SK-N-SH treated with all-trans-retinoic acid at 6 μM for 48 hours (cell line): ENCODE measurements around the gene MINDY2.

ENCODE experiments used
- ATAC-seq: fragments of 200-7000 bp; cut with Tn5 transposase; 3 replicates; pipeline ENCODE4 v1.9.1; 2020; ENCODE audit warnings: mild to moderate bottlenecking, moderate library complexity
- ARNTL ChIP-seq: fragments of 450-650 bp; formaldehyde crosslinking; IDR thresholded peaks from 2 replicates; pipeline ENCODE4 v1.5.0; 2020; ENCODE audit warnings: low read depth, mild to moderate bottlenecking, moderate library complexity, borderline replicate concordance
- BACH2 ChIP-seq: fragments of 250-450 bp; sonication (Bioruptor Pico); IDR thresholded peaks from 2 replicates; pipeline ENCODE4 v1.9.0; 2021; ENCODE audit warnings: mild to moderate bottlenecking, borderline replicate concordance
- CREB5 ChIP-seq: fragments of 250-450 bp; sonication (Bioruptor Pico); IDR thresholded peaks from 2 replicates; pipeline ENCODE4 v1.5.1; 2020; ENCODE audit warnings: low read depth, mild to moderate bottlenecking, moderate library complexity
- CSDC2 ChIP-seq: fragments of 250-450 bp; sonication (Bioruptor Pico); IDR thresholded peaks from 2 replicates; pipeline ENCODE4 v1.5.0; 2020; ENCODE audit warnings: mild to moderate bottlenecking, moderate library complexity
- CSRNP3 ChIP-seq: fragments of 250-450 bp; sonication (Bioruptor Pico); IDR thresholded peaks from 2 replicates; pipeline ENCODE4 v1.5.1; 2021; ENCODE audit warnings: mild to moderate bottlenecking, moderate library complexity
- ESRRG ChIP-seq: fragments of 250-450 bp; sonication (Bioruptor Pico); IDR thresholded peaks from 2 replicates; pipeline ENCODE4 v1.6.1; 2021; ENCODE audit warnings: mild to moderate bottlenecking
- GLIS3 ChIP-seq: fragments of 250-450 bp; sonication (Bioruptor Pico); IDR thresholded peaks from 2 replicates; pipeline ENCODE4 v1.5.0; 2020; ENCODE audit warnings: mild to moderate bottlenecking, moderate library complexity
- ISL1 ChIP-seq: fragments of 250-450 bp; sonication (Bioruptor Pico); IDR thresholded peaks from 2 replicates; pipeline ENCODE4 v2.1.2; 2022; ENCODE audit warnings: mild to moderate bottlenecking, moderate library complexity
- OSR1 ChIP-seq: fragments of 250-450 bp; sonication (Bioruptor Pico); IDR thresholded peaks from 2 replicates; pipeline ENCODE4 v1.8.0; 2022; ENCODE audit warnings: moderate library complexity, mild to moderate bottlenecking, inconsistent platforms
- PATZ1 ChIP-seq: fragments of 250-450 bp; sonication (Bioruptor Pico); IDR thresholded peaks from 2 replicates; pipeline ENCODE4 v1.8.0; 2020; ENCODE audit warnings: mild to moderate bottlenecking, moderate library complexity, borderline replicate concordance
- PPARA ChIP-seq: fragments of 250-450 bp; sonication (Bioruptor Pico); IDR thresholded peaks from 2 replicates; pipeline ENCODE4 v1.5.0; 2020; ENCODE audit warnings: mild to moderate bottlenecking, borderline replicate concordance
- RARB ChIP-seq: fragments of 250-450 bp; sonication (Bioruptor Pico); IDR thresholded peaks from 2 replicates; pipeline ENCODE4 v1.8.0; 2021; ENCODE audit warnings: mild to moderate bottlenecking, moderate library complexity
- TOX ChIP-seq: fragments of 250-450 bp; sonication (Bioruptor Pico); IDR thresholded peaks from 2 replicates; pipeline ENCODE4 v1.8.0; 2021; ENCODE audit warnings: mild to moderate bottlenecking, moderate library complexity, borderline replicate concordance
- TSHZ2 ChIP-seq: fragments of 250-450 bp; sonication (Bioruptor Pico); IDR thresholded peaks from 2 replicates; pipeline ENCODE4 v1.5.0; 2020; ENCODE audit warnings: mild to moderate bottlenecking, moderate library complexity
- ZC3H10 ChIP-seq: fragments of 250-450 bp; sonication (Bioruptor Pico); IDR thresholded peaks from 2 replicates; pipeline ENCODE4 v1.5.1; 2021; ENCODE audit warnings: mild to moderate bottlenecking, moderate library complexity
- ZFP3 ChIP-seq: fragments of 250-450 bp; sonication (Bioruptor Pico); IDR thresholded peaks from 2 replicates; pipeline ENCODE4 v1.5.0; 2020; ENCODE audit warnings: mild to moderate bottlenecking, moderate library complexity
- ZNF565 ChIP-seq: fragments of 450-650 bp; formaldehyde crosslinking; conservative IDR thresholded peaks from 2 replicates; pipeline ENCODE4 v1.5.0; 2020; ENCODE audit warnings: low read depth, mild to moderate bottlenecking, moderate library complexity
- ZNF70 ChIP-seq: fragments of 450-650 bp; formaldehyde crosslinking; IDR thresholded peaks from 2 replicates; pipeline ENCODE4 v1.5.0; 2020; ENCODE audit warnings: mild to moderate bottlenecking, moderate library complexity
- ZNF8 ChIP-seq: fragments of 450-650 bp; formaldehyde crosslinking; IDR thresholded peaks from 2 replicates; pipeline ENCODE4 v1.5.0; 2020; ENCODE audit warnings: mild to moderate bottlenecking, moderate library complexity
- TF ChIP-seq, protein P1 (sequence below): fragments of 250-450 bp; sonication (Bioruptor Pico); IDR thresholded peaks from 2 replicates; pipeline ENCODE4 v1.8.0; 2021; ENCODE audit warnings: low read depth, mild to moderate bottlenecking, moderate library complexity, borderline replicate concordance

The MINDY2 gene

GRCh38 chr15:58731756-58732535, 39.2 kb upstream of the MINDY2 start:
- TF ChIP-seq ESRRG (CRISPR knock-in tag) (no peak), TOX (no peak), ZNF70 (no peak), CSDC2 (CRISPR knock-in tag) (no peak), ZNF8 (no peak), RARB (no peak), TSHZ2 (no peak), BACH2 (CRISPR knock-in tag) (no peak), ARNTL (no peak), ISL1 (no peak), ZNF565 (CRISPR knock-in tag) (no peak), ZC3H10 (CRISPR knock-in tag) (no peak), PATZ1 (CRISPR knock-in tag) (no peak), PPARA (CRISPR knock-in tag) (no peak), CSRNP3 (CRISPR knock-in tag) (no peak), OSR1 (CRISPR knock-in tag) (no peak)
- ATAC-seq: peak; percentile 92

GRCh38 chr15:58732625-58733363, 38.3 kb upstream of the MINDY2 start:
- ATAC-seq: no peak
- no peak for TF ChIP-seq ISL1
- TF ChIP-seq CSDC2 (CRISPR knock-in tag): no peak
- TF ChIP-seq, protein P1, sequence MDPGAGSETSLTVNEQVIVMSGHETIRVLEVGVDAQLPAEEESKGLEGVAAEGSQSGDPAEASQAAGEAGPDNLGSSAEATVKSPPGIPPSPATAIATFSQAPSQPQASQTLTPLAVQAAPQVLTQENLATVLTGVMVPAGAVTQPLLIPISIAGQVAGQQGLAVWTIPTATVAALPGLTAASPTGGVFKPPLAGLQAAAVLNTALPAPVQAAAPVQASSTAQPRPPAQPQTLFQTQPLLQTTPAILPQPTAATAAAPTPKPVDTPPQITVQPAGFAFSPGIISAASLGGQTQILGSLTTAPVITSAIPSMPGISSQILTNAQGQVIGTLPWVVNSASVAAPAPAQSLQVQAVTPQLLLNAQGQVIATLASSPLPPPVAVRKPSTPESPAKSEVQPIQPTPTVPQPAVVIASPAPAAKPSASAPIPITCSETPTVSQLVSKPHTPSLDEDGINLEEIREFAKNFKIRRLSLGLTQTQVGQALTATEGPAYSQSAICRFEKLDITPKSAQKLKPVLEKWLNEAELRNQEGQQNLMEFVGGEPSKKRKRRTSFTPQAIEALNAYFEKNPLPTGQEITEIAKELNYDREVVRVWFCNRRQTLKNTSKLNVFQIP (CRISPR knock-in tag): no peak
- TF ChIP-seq TOX: no peak
- TF ChIP-seq ARNTL: no peak
- TF ChIP-seq RARB: no peak
- TF ChIP-seq BACH2 (CRISPR knock-in tag): no peak
- TF ChIP-seq PPARA (CRISPR knock-in tag): no peak
- no peak for TF ChIP-seq ZFP3 (CRISPR knock-in tag)
- no peak for TF ChIP-seq CREB5
- TF ChIP-seq GLIS3: no peak

- no peak for TF ChIP-seq GLIS3
- TF ChIP-seq ZNF565 (CRISPR knock-in tag): no peak
- no peak for ATAC-seq
These were observed 36.2 kb upstream of the MINDY2 start for GRCh38 chr15:58734859-58735258.
